Astrocyte (in vitro differentiated cells and primary cell): ENCODE results near the gene PSEN2.

Experiments
- EZH2 ChIP-seq: IDR thresholded peaks from 2 replicates; pipeline ENCODE4 v1.6.1; 2012; ENCODE audit warnings: mild to moderate bottlenecking, low read length, inconsistent platforms; ENCODE audit not compliant: insufficient read depth
- TF ChIP-seq, protein P1 (sequence below): IDR thresholded peaks from 2 replicates; pipeline ENCODE4 v1.5.1; 2011; ENCODE audit warnings: low read depth, mild to moderate bottlenecking, inconsistent platforms, low read length, moderate library complexity; ENCODE audit not compliant: insufficient read depth

DNA sequence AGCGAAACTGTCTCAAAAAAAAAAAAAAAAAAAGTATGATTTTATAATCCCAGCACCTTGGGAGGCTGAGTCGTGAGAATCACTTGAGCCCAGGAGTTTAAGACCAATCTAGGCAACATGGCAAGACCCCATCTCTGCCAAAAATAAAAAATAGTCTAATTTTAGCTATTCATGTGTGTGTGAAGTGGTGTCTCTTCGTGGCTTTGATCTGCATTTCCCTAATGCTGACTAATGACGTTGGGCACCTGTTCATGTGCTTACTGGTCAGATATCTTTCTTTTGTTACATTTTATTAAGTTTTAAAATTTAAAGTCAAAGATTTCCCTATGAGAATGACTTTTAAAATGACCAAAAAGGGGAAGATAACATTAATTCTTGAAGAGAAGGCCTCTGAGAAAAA, 31.0 kb downstream of the PSEN2 start:
- TF ChIP-seq, protein P1, sequence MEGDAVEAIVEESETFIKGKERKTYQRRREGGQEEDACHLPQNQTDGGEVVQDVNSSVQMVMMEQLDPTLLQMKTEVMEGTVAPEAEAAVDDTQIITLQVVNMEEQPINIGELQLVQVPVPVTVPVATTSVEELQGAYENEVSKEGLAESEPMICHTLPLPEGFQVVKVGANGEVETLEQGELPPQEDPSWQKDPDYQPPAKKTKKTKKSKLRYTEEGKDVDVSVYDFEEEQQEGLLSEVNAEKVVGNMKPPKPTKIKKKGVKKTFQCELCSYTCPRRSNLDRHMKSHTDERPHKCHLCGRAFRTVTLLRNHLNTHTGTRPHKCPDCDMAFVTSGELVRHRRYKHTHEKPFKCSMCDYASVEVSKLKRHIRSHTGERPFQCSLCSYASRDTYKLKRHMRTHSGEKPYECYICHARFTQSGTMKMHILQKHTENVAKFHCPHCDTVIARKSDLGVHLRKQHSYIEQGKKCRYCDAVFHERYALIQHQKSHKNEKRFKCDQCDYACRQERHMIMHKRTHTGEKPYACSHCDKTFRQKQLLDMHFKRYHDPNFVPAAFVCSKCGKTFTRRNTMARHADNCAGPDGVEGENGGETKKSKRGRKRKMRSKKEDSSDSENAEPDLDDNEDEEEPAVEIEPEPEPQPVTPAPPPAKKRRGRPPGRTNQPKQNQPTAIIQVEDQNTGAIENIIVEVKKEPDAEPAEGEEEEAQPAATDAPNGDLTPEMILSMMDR, result no peak
- TF ChIP-seq EZH2, result no peak
